Lung (tissue), 12 donors: ENCODE results near the gene TBC1D17. TPM values are rescaled to one million over a fixed set of nuclear protein-coding genes. Genes with fewer than 3 reads are reported as not detected.

Experiments
- ATAC-seq: fragments of 200-7000 bp; cut with Tn5 transposase; one replicate; pipeline ENCODE4 v1.9.1; 2020; ENCODE audit warnings: moderate number of reproducible peaks; ENCODE audit not compliant: insufficient read depth, low FRiP score
- DNase-seq, 3 donors: peaks; one replicate each; pipeline ENCODE4 v3.0.0-alpha.2; 2013 to 2017
- H3K27ac ChIP-seq, 2 donors: one replicate each; pipeline ENCODE4 v1.5.1; 2013; ENCODE audit warnings: mild to moderate bottlenecking in 2 of 2, moderate library complexity in 2 of 2, control low read depth in 1 of 2, inconsistent platforms in 1 of 2, low read depth in 1 of 2, low read length in 1 of 2
- H3K27me3 ChIP-seq, 3 donors: one replicate each; pipeline ENCODE4 v1.5.1; 2013; ENCODE audit warnings: low read length in 2 of 3; ENCODE audit not compliant: control insufficient read depth in 3 of 3, insufficient read depth in 3 of 3
- H3K36me3 ChIP-seq, 4 donors: one replicate each; pipeline ENCODE4 v1.5.1; 2013; ENCODE audit warnings: low read length in 4 of 4, mild to moderate bottlenecking in 1 of 4, moderate library complexity in 1 of 4; ENCODE audit not compliant: control insufficient read depth in 4 of 4, insufficient read depth in 4 of 4
- H3K4me1 ChIP-seq, 5 donors: one replicate each; pipeline ENCODE4 v1.5.1; 2013; ENCODE audit warnings: low read length in 5 of 5, mild to moderate bottlenecking in 2 of 5, moderate library complexity in 1 of 5; ENCODE audit not compliant: control insufficient read depth in 5 of 5, insufficient read depth in 5 of 5
- H3K4me3 ChIP-seq: one replicate; pipeline ENCODE4 v1.5.1; 2013; ENCODE audit warnings: mild to moderate bottlenecking, control low read depth, moderate library complexity
- H3K9ac ChIP-seq, 2 donors: one replicate each; pipeline ENCODE4 v1.5.1; 2013; ENCODE audit warnings: low read length in 2 of 2, control low read depth in 1 of 2; ENCODE audit not compliant: insufficient read depth in 1 of 2
- H3K9me3 ChIP-seq, 4 donors: one replicate each; pipeline ENCODE4 v1.5.1; 2013; ENCODE audit warnings: low read length in 3 of 4, mild to moderate bottlenecking in 1 of 4, moderate library complexity in 1 of 4; ENCODE audit not compliant: control insufficient read depth in 4 of 4, insufficient read depth in 3 of 4
- WGBS, 2 donors: extraction: QIAGEN DNeasy Blood & Tissue Kit; methylation state at CpG; one replicate each; pipeline ENCODE4 v1.1.7; 2013; 5-methylcytosine and 5-hydroxymethylcytosine counted together
- polyA plus RNA-seq, 2 donors: library from polyadenylated mRNA; stranded (reverse); fragments of 200-250 nt; gene quantifications; one replicate each; pipeline ENCODE4 v1.2.1, GENCODE V29; 2013
- total RNA-seq, 2 donors: library from RNA; depleted of rRNA in 1 of 2; stranded (reverse); fragments of >200 nt in 1 of 2; gene quantifications; one replicate each; pipeline ENCODE4 v1.2.1, GENCODE V29; 2014 to 2021
- TF ChIP-seq, protein P1 (sequence below): IDR thresholded peaks from 2 replicates; pipeline ENCODE4 v1.5.1; 2012; ENCODE audit warnings: mild to moderate bottlenecking; ENCODE audit errors: control extremely low read depth, extremely low read depth
- donor health status: control.
- donor health status: control.
- donor health status: Bipolar disorder and iron deficiency.
- donor health status: healthy.
- donor health status: DM: yes; HTN: yes; CAD: no.

The TBC1D17 gene
- total and polyA plus RNA-seq, 4 donors, result 23.3 to 52.9 (median 32.4) TPM

- TF ChIP-seq, protein P1, sequence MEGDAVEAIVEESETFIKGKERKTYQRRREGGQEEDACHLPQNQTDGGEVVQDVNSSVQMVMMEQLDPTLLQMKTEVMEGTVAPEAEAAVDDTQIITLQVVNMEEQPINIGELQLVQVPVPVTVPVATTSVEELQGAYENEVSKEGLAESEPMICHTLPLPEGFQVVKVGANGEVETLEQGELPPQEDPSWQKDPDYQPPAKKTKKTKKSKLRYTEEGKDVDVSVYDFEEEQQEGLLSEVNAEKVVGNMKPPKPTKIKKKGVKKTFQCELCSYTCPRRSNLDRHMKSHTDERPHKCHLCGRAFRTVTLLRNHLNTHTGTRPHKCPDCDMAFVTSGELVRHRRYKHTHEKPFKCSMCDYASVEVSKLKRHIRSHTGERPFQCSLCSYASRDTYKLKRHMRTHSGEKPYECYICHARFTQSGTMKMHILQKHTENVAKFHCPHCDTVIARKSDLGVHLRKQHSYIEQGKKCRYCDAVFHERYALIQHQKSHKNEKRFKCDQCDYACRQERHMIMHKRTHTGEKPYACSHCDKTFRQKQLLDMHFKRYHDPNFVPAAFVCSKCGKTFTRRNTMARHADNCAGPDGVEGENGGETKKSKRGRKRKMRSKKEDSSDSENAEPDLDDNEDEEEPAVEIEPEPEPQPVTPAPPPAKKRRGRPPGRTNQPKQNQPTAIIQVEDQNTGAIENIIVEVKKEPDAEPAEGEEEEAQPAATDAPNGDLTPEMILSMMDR, result no peak
- no peak for DNase-seq
- H3K9ac ChIP-seq, result no peak overlapping the region
- H3K36me3 ChIP-seq, result peaks cover 0 to 5% (median 1%) of the 10 kb centered on the region in 4 donors
- H3K27me3 ChIP-seq, result peaks cover 0 to 5% (median 0%) of the 10 kb centered on the region in 3 donors
- WGBS, 2 donors, result 17 to 20% methylated on average over 55 to 69 of the region's 69 CpGs
- H3K4me3 ChIP-seq, result no peak overlapping the region
- peaks cover 0 to 11% (median 0%) of the 10 kb centered on the region in 5 donors for H3K4me1 ChIP-seq
- peak overlapping the region in 1 of 2 donors; percentile 1 for H3K27ac ChIP-seq
- no peaks in the 10 kb centered on the region for H3K9me3 ChIP-seq
- ATAC-seq, result peak; percentile 67
These were observed 13.1 kb downstream of the TBC1D17 start for GRCh38 chr19:49890349-49891311.

DNA sequence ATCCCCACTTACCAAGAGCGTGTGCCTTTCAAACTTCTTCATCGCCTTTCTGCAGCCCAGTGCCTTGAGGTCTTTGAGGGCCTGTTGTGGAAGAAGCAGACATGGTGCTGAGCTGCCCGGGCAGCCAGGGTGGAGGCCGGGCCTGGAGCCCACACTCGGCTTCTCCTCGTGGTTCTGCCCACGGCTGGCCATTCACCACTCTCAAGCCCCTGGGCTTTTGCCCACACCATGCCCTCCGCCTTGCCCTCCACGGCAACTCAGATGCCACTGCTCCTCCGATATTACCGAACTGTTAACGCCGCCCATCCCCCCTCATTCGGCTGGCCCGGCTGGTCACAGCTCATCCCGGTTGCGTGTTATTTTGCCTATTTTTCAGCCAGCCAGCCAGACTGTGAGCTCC lies 13.9 kb downstream of the TBC1D17 start:
- no peak overlapping the region for H3K4me3 ChIP-seq
- no peak overlapping the region for H3K27ac ChIP-seq
- H3K27me3 ChIP-seq, result peaks cover 0 to 5% (median 0%) of the 10 kb centered on the region in 3 donors
- ATAC-seq (no peak), DNase-seq (no peak)
- no peak overlapping the region for H3K9ac ChIP-seq
- H3K36me3 ChIP-seq, result peaks cover 0 to 3% (median 1%) of the 10 kb centered on the region in 4 donors
- H3K9me3 ChIP-seq, result no peaks in the 10 kb centered on the region
- TF ChIP-seq, protein P1, result no peak
- H3K4me1 ChIP-seq, result peaks cover 0 to 11% (median 0%) of the 10 kb centered on the region in 5 donors
- WGBS, 2 donors, result 90 to 93% methylated on average over 17 of the region's 17 CpGs

GRCh38 chr19:49892716-49893115 lies 15.2 kb downstream of the TBC1D17 start:
- Histone ChIP-seq H3K27ac (no peak overlapping the region), H3K27me3 (peaks cover 0 to 7% (median 0%) of the 10 kb centered on the region in 3 donors), H3K9ac (no peak overlapping the region), H3K36me3 (peaks cover 0 to 3% (median 1%) of the 10 kb centered on the region in 4 donors), H3K9me3 (no peaks in the 10 kb centered on the region), H3K4me3 (no peak overlapping the region), H3K4me1 (peaks cover 0 to 17% (median 0%) of the 10 kb centered on the region in 5 donors)
- ATAC-seq (no peak), DNase-seq (no peak)
- WGBS, 2 donors, result 93 to 100% methylated on average over 1 of the region's 1 CpG
- TF ChIP-seq, protein P1, result no peak
